Panc1 (cell line): ENCODE results near the gene CEP83. TPM values are rescaled to one million over a fixed set of nuclear protein-coding genes. Genes with fewer than 3 reads are reported as not detected.

Experiments used
- ATAC-seq: fragments of 200-7000 bp; cut with Tn5 transposase; 2 replicates; pipeline ENCODE4 v1.9.1; 2020; ENCODE audit warnings: mild to moderate bottlenecking, moderate library complexity
- BruUV-seq: library from RNA; stranded (reverse); fragments of 400-500 nt; replicated peaks from 2 replicates; lab custom pipeline; 2021; lab: Mats Ljungman, UMichigan
- CTCF ChIA-PET: fragments of 300-600 bp; sonication (Branson Sonifier 250); formaldehyde crosslinking; loops from one replicate; lab custom pipeline; 2022; ENCODE audit warnings: antibody characterized with exemption; lab: Charles Lee
- POLR2A ChIA-PET: fragments of 300-600 bp; sonication (Branson Sonifier 250); formaldehyde crosslinking; loops from one replicate; lab custom pipeline; 2022; ENCODE audit warnings: antibody characterized with exemption; lab: Charles Lee
- DNase-seq: peaks from one replicate; pipeline ENCODE4 v3.0.0-alpha.2; 2010; ENCODE audit warnings: low read depth, low spot score
- H3K27ac ChIP-seq: 2 replicates; pipeline ENCODE4 v1.5.1; 2011; ENCODE audit warnings: mild to moderate bottlenecking, low read length, inconsistent platforms
- H3K27me3 ChIP-seq: fragments of 200-500 bp; sonication (Bioruptor generic); 2 replicates; pipeline ENCODE4 v1.6.0; 2014; ENCODE audit warnings: low read length, inconsistent platforms; ENCODE audit not compliant: control insufficient read depth, insufficient read depth
- H3K36me3 ChIP-seq: fragments of 200-500 bp; sonication (Bioruptor generic); 2 replicates; pipeline ENCODE4 v1.5.1; 2014; ENCODE audit warnings: inconsistent platforms, mild to moderate bottlenecking, low read length, moderate library complexity; ENCODE audit not compliant: control insufficient read depth, insufficient read depth
- H3K4me1 ChIP-seq: 2 replicates; pipeline ENCODE4 v1.5.1; 2011; ENCODE audit warnings: inconsistent platforms, mild to moderate bottlenecking, low read length, moderate library complexity; ENCODE audit not compliant: control insufficient read depth, insufficient read depth
- H3K4me3 ChIP-seq, 2 experiments: 2 replicates each; pipeline ENCODE4 v1.5.1; 2011 to 2012; ENCODE audit warnings: low read depth in 2 of 2, low read length in 2 of 2, mild to moderate bottlenecking in 2 of 2, inconsistent platforms in 1 of 2, moderate library complexity in 1 of 2
- H3K9me3 ChIP-seq: fragments of 200-500 bp; sonication (Bioruptor generic); 2 replicates; pipeline ENCODE4 v1.5.1; 2014; ENCODE audit warnings: low read depth, mild to moderate bottlenecking, inconsistent platforms, low read length, moderate library complexity; ENCODE audit not compliant: control insufficient read depth, insufficient read depth
- POLR2AphosphoS5 ChIP-seq: IDR thresholded peaks from 2 replicates; pipeline ENCODE4 v1.6.1; 2012; ENCODE audit warnings: mild to moderate bottlenecking, low read depth, low read length, moderate library complexity
- SIN3A ChIP-seq: IDR thresholded peaks from 2 replicates; pipeline ENCODE4 v1.6.1; 2012; ENCODE audit warnings: low read depth, mild to moderate bottlenecking, low read length, moderate library complexity, borderline replicate concordance; ENCODE audit not compliant: insufficient read depth
- TCF7L2 ChIP-seq: IDR thresholded peaks from 2 replicates; pipeline ENCODE4 v1.6.1; 2011; ENCODE audit warnings: mild to moderate bottlenecking, low read depth, low read length, inconsistent platforms
- in situ Hi-C: cut with HindIII; loops from 2 replicates; pipeline ENCODE4 v1.10.0; 2016; ENCODE audit warnings: low sequenced_read_pairs, low pct_unique_long_range_greater_than_20kb
- intact Hi-C: fragments of 100-400 bp; cut with micrococcal nuclease; formaldehyde crosslinking; loops from one replicate; pipeline ENCODE4 v1.10.0; 2022; ENCODE audit not compliant: unreplicated experiment
- total RNA-seq: library from RNA; stranded (reverse); gene quantifications from one replicate; pipeline ENCODE4 v1.2.1, GENCODE V29; 2021; ENCODE audit not compliant: unreplicated experiment
- TF ChIP-seq, protein P1 (sequence below), 2 experiments: IDR thresholded peaks; 2 replicates each; pipeline ENCODE4 v1.6.1; 2011 to 2012; ENCODE audit warnings: low read depth in 2 of 2, control low read depth in 1 of 2, low read length in 1 of 2, mild to moderate bottlenecking in 1 of 2, moderate library complexity in 1 of 2; ENCODE audit not compliant: insufficient read depth in 1 of 2
- TF ChIP-seq, protein P2 (sequence below): fragments of 450-650 bp; IDR thresholded peaks from 2 replicates; pipeline ENCODE4 v1.5.1; 2017; ENCODE audit warnings: mild to moderate bottlenecking

CEP83 gene
- total RNA-seq, 1 experiment from 2014 or later, result 28.0 TPM

GRCh38 chr12:94280063-94280462 is 179.6 kb downstream of the CEP83 start:
- in situ Hi-C loops (no loop called here), intact Hi-C loops (no loop called here)
- TF ChIP-seq TCF7L2 (no peak), SIN3A (no peak), POLR2AphosphoS5 (no peak)
- TF ChIP-seq, protein P1, sequence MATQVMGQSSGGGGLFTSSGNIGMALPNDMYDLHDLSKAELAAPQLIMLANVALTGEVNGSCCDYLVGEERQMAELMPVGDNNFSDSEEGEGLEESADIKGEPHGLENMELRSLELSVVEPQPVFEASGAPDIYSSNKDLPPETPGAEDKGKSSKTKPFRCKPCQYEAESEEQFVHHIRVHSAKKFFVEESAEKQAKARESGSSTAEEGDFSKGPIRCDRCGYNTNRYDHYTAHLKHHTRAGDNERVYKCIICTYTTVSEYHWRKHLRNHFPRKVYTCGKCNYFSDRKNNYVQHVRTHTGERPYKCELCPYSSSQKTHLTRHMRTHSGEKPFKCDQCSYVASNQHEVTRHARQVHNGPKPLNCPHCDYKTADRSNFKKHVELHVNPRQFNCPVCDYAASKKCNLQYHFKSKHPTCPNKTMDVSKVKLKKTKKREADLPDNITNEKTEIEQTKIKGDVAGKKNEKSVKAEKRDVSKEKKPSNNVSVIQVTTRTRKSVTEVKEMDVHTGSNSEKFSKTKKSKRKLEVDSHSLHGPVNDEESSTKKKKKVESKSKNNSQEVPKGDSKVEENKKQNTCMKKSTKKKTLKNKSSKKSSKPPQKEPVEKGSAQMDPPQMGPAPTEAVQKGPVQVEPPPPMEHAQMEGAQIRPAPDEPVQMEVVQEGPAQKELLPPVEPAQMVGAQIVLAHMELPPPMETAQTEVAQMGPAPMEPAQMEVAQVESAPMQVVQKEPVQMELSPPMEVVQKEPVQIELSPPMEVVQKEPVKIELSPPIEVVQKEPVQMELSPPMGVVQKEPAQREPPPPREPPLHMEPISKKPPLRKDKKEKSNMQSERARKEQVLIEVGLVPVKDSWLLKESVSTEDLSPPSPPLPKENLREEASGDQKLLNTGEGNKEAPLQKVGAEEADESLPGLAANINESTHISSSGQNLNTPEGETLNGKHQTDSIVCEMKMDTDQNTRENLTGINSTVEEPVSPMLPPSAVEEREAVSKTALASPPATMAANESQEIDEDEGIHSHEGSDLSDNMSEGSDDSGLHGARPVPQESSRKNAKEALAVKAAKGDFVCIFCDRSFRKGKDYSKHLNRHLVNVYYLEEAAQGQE (IDR thresholded peaks at IDR 0.05; ENCODE audit: insufficient read depth in 1 of 2, low read depth in 2 of 2, low read length in 1 of 2), result no peak
- TF ChIP-seq, protein P2, sequence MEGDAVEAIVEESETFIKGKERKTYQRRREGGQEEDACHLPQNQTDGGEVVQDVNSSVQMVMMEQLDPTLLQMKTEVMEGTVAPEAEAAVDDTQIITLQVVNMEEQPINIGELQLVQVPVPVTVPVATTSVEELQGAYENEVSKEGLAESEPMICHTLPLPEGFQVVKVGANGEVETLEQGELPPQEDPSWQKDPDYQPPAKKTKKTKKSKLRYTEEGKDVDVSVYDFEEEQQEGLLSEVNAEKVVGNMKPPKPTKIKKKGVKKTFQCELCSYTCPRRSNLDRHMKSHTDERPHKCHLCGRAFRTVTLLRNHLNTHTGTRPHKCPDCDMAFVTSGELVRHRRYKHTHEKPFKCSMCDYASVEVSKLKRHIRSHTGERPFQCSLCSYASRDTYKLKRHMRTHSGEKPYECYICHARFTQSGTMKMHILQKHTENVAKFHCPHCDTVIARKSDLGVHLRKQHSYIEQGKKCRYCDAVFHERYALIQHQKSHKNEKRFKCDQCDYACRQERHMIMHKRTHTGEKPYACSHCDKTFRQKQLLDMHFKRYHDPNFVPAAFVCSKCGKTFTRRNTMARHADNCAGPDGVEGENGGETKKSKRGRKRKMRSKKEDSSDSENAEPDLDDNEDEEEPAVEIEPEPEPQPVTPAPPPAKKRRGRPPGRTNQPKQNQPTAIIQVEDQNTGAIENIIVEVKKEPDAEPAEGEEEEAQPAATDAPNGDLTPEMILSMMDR, result no peak
- ChIA-PET POLR2A (no interaction called here), CTCF (no interaction called here)
- no peak overlapping the region for H3K4me3 ChIP-seq
- no TSS peak for BruUV-seq
- no peaks in the 10 kb centered on the region for H3K4me1 ChIP-seq
- H3K27me3 ChIP-seq, result no peaks in the 10 kb centered on the region
- H3K9me3 ChIP-seq, result no peaks in the 10 kb centered on the region
- DNase-seq (no peak), ATAC-seq (no peak)
- H3K36me3 ChIP-seq, result no peaks in the 10 kb centered on the region
- no peak overlapping the region for H3K27ac ChIP-seq

- no peak for ATAC-seq
- no TSS peak for BruUV-seq
- Histone ChIP-seq H3K9me3 (no peaks in the 10 kb centered on the region), H3K27ac (no peak overlapping the region), H3K4me3 (no peak overlapping the region), H3K36me3 (no peaks in the 10 kb centered on the region), H3K4me1 (no peaks in the 10 kb centered on the region), H3K27me3 (no peaks in the 10 kb centered on the region)
- TF ChIP-seq, protein P1 (IDR thresholded peaks at IDR 0.05; ENCODE audit: insufficient read depth in 1 of 2, low read depth in 2 of 2, low read length in 1 of 2), result no peak
- TF ChIP-seq, protein P2, result no peak
- TF ChIP-seq SIN3A, result no peak
- TF ChIP-seq POLR2AphosphoS5, result no peak
- no peak for TF ChIP-seq TCF7L2
- no peak for DNase-seq
- intact Hi-C loops, result no loop called here
- ChIA-PET POLR2A (no interaction called here), CTCF (no interaction called here)
- in situ Hi-C loops, result no loop called here
These were observed 182.2 kb downstream of the CEP83 start for GRCh38 chr12:94277426-94278000.
